HG03025 (cell line): ENCODE results near the gene NFKBIB.

ENCODE experiments used
- ATAC-seq: cut with Tn5 transposase; IDR thresholded peaks from one replicate; pipeline ENCODE4 v1.9.1; 2021; ENCODE audit warnings: mild to moderate bottlenecking, moderate library complexity; ENCODE audit not compliant: unreplicated experiment, low FRiP score

NFKBIB gene

GRCh38 chr19:38952395-38953165, 52.8 kb downstream of the NFKBIB start:
- no peak for ATAC-seq

- no peak for ATAC-seq
These were observed 53.9 kb downstream of the NFKBIB start for GRCh38 chr19:38953677-38954076.

- ATAC-seq = no peak
These were observed 56.5 kb downstream of the NFKBIB start for GRCh38 chr19:38956264-38956663.

- no peak for ATAC-seq
These were observed 58.5 kb downstream of the NFKBIB start for GRCh38 chr19:38958301-38958700.
